Measurements from ENCODE around the gene BHLHE40. TPM values are rescaled to one million over a fixed set of nuclear protein-coding genes. Genes with fewer than 3 reads are reported as not detected.

Gene BHLHE40
- total RNA-seq, 4 donors from 2014 or later, result 16.8 to 55.5 (median 29.9) TPM

GRCh38 chr3:4940985-4941384, 38.3 kb upstream of the BHLHE40 start:
- no peak for TF ChIP-seq CTCF (IDR thresholded peaks at IDR 0.05; ENCODE audit: low read depth)

- no peak for TF ChIP-seq CTCF (IDR thresholded peaks at IDR 0.05; ENCODE audit: low read depth)
Observed at GRCh38 chr3:4943549-4943948, 35.7 kb upstream of the BHLHE40 start.

GRCh38 chr3:4945324-4945723, 33.9 kb upstream of the BHLHE40 start:
- TF ChIP-seq CTCF (IDR thresholded peaks at IDR 0.05; ENCODE audit: low read depth), result no peak

GRCh38 chr3:4947028-4947427, 32.2 kb upstream of the BHLHE40 start:
- TF ChIP-seq CTCF (IDR thresholded peaks at IDR 0.05; ENCODE audit: low read depth), result no peak

GRCh38 chr3:4948395-4948794, 30.8 kb upstream of the BHLHE40 start:
- TF ChIP-seq CTCF (IDR thresholded peaks at IDR 0.05; ENCODE audit: low read depth), result no peak

- TF ChIP-seq CTCF (IDR thresholded peaks at IDR 0.05; ENCODE audit: low read depth), result no peak
Observed at GRCh38 chr3:4949004-4949403, 30.2 kb upstream of the BHLHE40 start.

- no peak for TF ChIP-seq CTCF (IDR thresholded peaks at IDR 0.05; ENCODE audit: low read depth)
Observed at GRCh38 chr3:4949659-4950058, 29.6 kb upstream of the BHLHE40 start.
